H9 (cell line): Measurements from ENCODE around the gene TRAF5. TPM values are rescaled to one million over a fixed set of nuclear protein-coding genes. Genes with fewer than 3 reads are reported as not detected.

Experiments used
- DNase-seq: peaks from one replicate; pipeline ENCODE4 v3.0.0-alpha.2; 2017
- H2AFZ ChIP-seq: one replicate; pipeline ENCODE4 v1.6.1; 2013; ENCODE audit warnings: mild to moderate bottlenecking, low read length, control low read depth, moderate library complexity
- H2AK5ac ChIP-seq: 2 replicates; pipeline ENCODE4 v1.6.1; 2013; ENCODE audit warnings: low read length, control low read depth, mixed read lengths; ENCODE audit not compliant: insufficient read length
- H2BK120ac ChIP-seq: one replicate; pipeline ENCODE4 v1.6.1; 2013; ENCODE audit warnings: low read depth, mild to moderate bottlenecking, low read length, control low read depth, inconsistent platforms; ENCODE audit not compliant: poor library complexity, severe bottlenecking
- H2BK12ac ChIP-seq: 2 replicates; pipeline ENCODE4 v1.6.1; 2013; ENCODE audit warnings: low read length, control low read depth, mixed read lengths, low read depth; ENCODE audit not compliant: insufficient read length
- H2BK15ac ChIP-seq: 2 replicates; pipeline ENCODE4 v1.6.1; 2013; ENCODE audit warnings: low read depth, low read length, control low read depth
- H2BK20ac ChIP-seq: one replicate; pipeline ENCODE4 v1.6.1; 2013; ENCODE audit warnings: low read depth, mild to moderate bottlenecking, low read length, control low read depth, inconsistent platforms; ENCODE audit not compliant: poor library complexity, severe bottlenecking
- H2BK5ac ChIP-seq: 2 replicates; pipeline ENCODE4 v1.6.1; 2013; ENCODE audit warnings: low read length, control low read depth, mixed read lengths; ENCODE audit not compliant: insufficient read length
- H3K14ac ChIP-seq: 2 replicates; pipeline ENCODE4 v1.6.1; 2013; ENCODE audit warnings: low read length, control low read depth; ENCODE audit not compliant: insufficient read depth
- H3K18ac ChIP-seq: 2 replicates; pipeline ENCODE4 v1.6.1; 2013; ENCODE audit warnings: low read depth, mild to moderate bottlenecking, mixed read lengths, low read length, control low read depth; ENCODE audit not compliant: insufficient read length
- H3K23ac ChIP-seq: 2 replicates; pipeline ENCODE4 v1.6.1; 2013; ENCODE audit warnings: low read length, control low read depth, mixed read lengths, low read depth; ENCODE audit not compliant: insufficient read length
- H3K23me2 ChIP-seq: 2 replicates; pipeline ENCODE4 v1.6.1; 2013; ENCODE audit warnings: low read depth, mild to moderate bottlenecking, mixed read lengths, low read length, control low read depth; ENCODE audit not compliant: insufficient read length, poor library complexity, severe bottlenecking
- H3K27ac ChIP-seq: 2 replicates; pipeline ENCODE4 v1.5.1; 2013; ENCODE audit warnings: low read length, control low read depth, mixed read lengths, low read depth; ENCODE audit not compliant: insufficient read length
- H3K27me3 ChIP-seq: 2 replicates; pipeline ENCODE4 v1.6.1; 2013; ENCODE audit warnings: low read length, control low read depth, inconsistent platforms; ENCODE audit not compliant: insufficient read depth
- H3K4ac ChIP-seq: 2 replicates; pipeline ENCODE4 v1.6.1; 2013; ENCODE audit warnings: low read depth, mild to moderate bottlenecking, control low read depth, inconsistent platforms, low read length, moderate library complexity
- H3K4me1 ChIP-seq: 2 replicates; pipeline ENCODE4 v1.6.1; 2013; ENCODE audit warnings: low read length, control low read depth, inconsistent platforms; ENCODE audit not compliant: insufficient read depth
- H3K4me2 ChIP-seq: 2 replicates; pipeline ENCODE4 v1.6.1; 2013; ENCODE audit warnings: low read length, control low read depth, mixed read lengths; ENCODE audit not compliant: insufficient read length, insufficient read depth
- H3K56ac ChIP-seq: 2 replicates; pipeline ENCODE4 v1.6.1; 2013; ENCODE audit warnings: low read depth, mild to moderate bottlenecking, mixed read lengths, low read length, control low read depth; ENCODE audit not compliant: insufficient read length
- H3K79me1 ChIP-seq: 2 replicates; pipeline ENCODE4 v1.6.1; 2013; ENCODE audit warnings: low read depth, mild to moderate bottlenecking, moderate library complexity, low read length, control low read depth, inconsistent platforms; ENCODE audit not compliant: insufficient read depth, poor library complexity, severe bottlenecking
- H3K79me2 ChIP-seq: 2 replicates; pipeline ENCODE4 v1.6.1; 2013; ENCODE audit warnings: low read length, control low read depth, inconsistent platforms; ENCODE audit not compliant: insufficient read depth
- H3K9ac ChIP-seq: 2 replicates; pipeline ENCODE4 v1.6.1; 2013; ENCODE audit warnings: low read length, control low read depth, mixed read lengths; ENCODE audit not compliant: insufficient read length; ENCODE audit errors: extremely low read depth
- H3K9me3 ChIP-seq: one replicate; pipeline ENCODE4 v1.6.1; 2013; ENCODE audit warnings: low read depth, low read length, inconsistent platforms; ENCODE audit not compliant: control insufficient read depth
- H3T11ph ChIP-seq: one replicate; pipeline ENCODE4 v1.6.1; 2013; ENCODE audit warnings: mild to moderate bottlenecking, low read length, control low read depth, inconsistent platforms
- H4K20me1 ChIP-seq: one replicate; pipeline ENCODE4 v1.6.1; 2013; ENCODE audit not compliant: control insufficient read depth, insufficient read length, insufficient read depth
- H4K5ac ChIP-seq: 2 replicates; pipeline ENCODE4 v1.6.1; 2013; ENCODE audit warnings: low read depth, mild to moderate bottlenecking, mixed read lengths, low read length, control low read depth; ENCODE audit not compliant: insufficient read length
- H4K8ac ChIP-seq: replicated peaks from 2 replicates; pipeline ENCODE4 v1.6.1; 2013; ENCODE audit warnings: low read length, control low read depth, mixed read lengths, low read depth; ENCODE audit not compliant: insufficient read length
- H4K91ac ChIP-seq: 2 replicates; pipeline ENCODE4 v1.6.1; 2013; ENCODE audit warnings: low read depth, mild to moderate bottlenecking, moderate library complexity, mixed read lengths, low read length, control low read depth; ENCODE audit not compliant: insufficient read length
- H3K27ac Mint-ChIP-seq, 3 experiments: 2 replicates in 2 of 3; 3 replicates in 1 of 3; pipeline ENCODE4 v1.8.0; 2020 to 2021; ENCODE audit warnings: mixed read lengths in 3 of 3, mild to moderate bottlenecking in 1 of 3, moderate library complexity in 1 of 3
- H3K27me3 Mint-ChIP-seq: 2 replicates; pipeline ENCODE4 v1.8.0; 2021; ENCODE audit warnings: low read depth, mild to moderate bottlenecking, moderate library complexity, mixed read lengths
- H3K36me3 Mint-ChIP-seq, 3 experiments: 2 replicates in 2 of 3; 3 replicates in 1 of 3; pipeline ENCODE4 v1.8.0; 2020 to 2021; ENCODE audit warnings: low read depth in 3 of 3, mixed read lengths in 3 of 3; ENCODE audit not compliant: insufficient read depth in 1 of 3
- H3K4me1 Mint-ChIP-seq, 2 experiments: 2 replicates each; pipeline ENCODE4 v1.8.0; 2020; ENCODE audit warnings: mixed read lengths in 2 of 2
- H3K4me3 Mint-ChIP-seq, 2 experiments: 2 replicates in 1 of 2; 3 replicates in 1 of 2; pipeline ENCODE4 v1.8.0; 2020 to 2021; ENCODE audit warnings: mild to moderate bottlenecking in 2 of 2, mixed read lengths in 2 of 2, moderate library complexity in 1 of 2
- H3K9me3 Mint-ChIP-seq, 2 experiments: 2 replicates in 1 of 2; 3 replicates in 1 of 2; pipeline ENCODE4 v1.8.0; 2020; ENCODE audit warnings: mild to moderate bottlenecking in 2 of 2, mixed read lengths in 2 of 2, moderate library complexity in 1 of 2
- CTCF ChIP-seq: fragments of 200-600 bp; sonication (generic); conservative IDR thresholded peaks from 3 replicates; pipeline ENCODE4 v1.8.0; 2021; ENCODE audit warnings: antibody characterized with exemption, mild to moderate bottlenecking
- WGBS: extraction: QIAGEN DNeasy Blood & Tissue Kit; methylation state at CpG from one replicate; pipeline ENCODE4 v1.1.7; 2013; ENCODE audit warnings: missing lambda C conversion rate, low lambda C conversion rate, mixed read lengths; ENCODE audit not compliant: insufficient read length; ENCODE audit errors: extremely low coverage; 5-methylcytosine and 5-hydroxymethylcytosine counted together
- total RNA-seq: library from RNA; stranded (reverse); gene quantifications from 2 replicates; pipeline ENCODE4 v1.2.1, GENCODE V29; 2021

TRAF5 gene
- total RNA-seq, 1 experiment from 2014 or later, result 19.1 TPM

- no peak for DNase-seq
Observed at GRCh38 chr1:211356723-211357407, 30.2 kb downstream of the TRAF5 start.

More at GRCh38 chr1:211356723-211357407, 30.2 kb downstream of the TRAF5 start:
- H3K14ac ChIP-seq, result no peak overlapping the region
- Mint-ChIP-seq H3K27ac (no peak overlapping the region), H3K4me3 (no peak overlapping the region), H3K27me3 (no peaks in the 10 kb centered on the region), H3K36me3 (peaks cover 10 to 37% (median 30%) of the 10 kb centered on the region in 3 experiments), H3K4me1 (no peaks in the 10 kb centered on the region), H3K9me3 (peaks cover 3 to 10% of the 10 kb centered on the region in 2 experiments)
- no peak for TF ChIP-seq CTCF
- no peaks in the 10 kb centered on the region for H3K27me3 ChIP-seq
- no peaks in the 10 kb centered on the region for H4K20me1 ChIP-seq
- H3K4me2 ChIP-seq, result no peak overlapping the region
- H2AK5ac ChIP-seq, result no peak overlapping the region
- H3K79me2 ChIP-seq, result no peaks in the 10 kb centered on the region
- no peak overlapping the region for H2BK5ac ChIP-seq
- H4K8ac ChIP-seq, result no peak overlapping the region
- H3K18ac ChIP-seq, result no peak overlapping the region
- no peak overlapping the region for H3K4ac ChIP-seq
- no peak overlapping the region for H2BK12ac ChIP-seq
- H3K23ac ChIP-seq, result no peak overlapping the region
- WGBS, result no CpG with 5 or more reads among the region's 5 CpGs
- H3K79me1 ChIP-seq, result no peaks in the 10 kb centered on the region
- no peak overlapping the region for H2BK15ac ChIP-seq
- H2AFZ ChIP-seq, result no peak overlapping the region
- no peaks in the 10 kb centered on the region for H3K23me2 ChIP-seq
- H4K91ac ChIP-seq, result no peak overlapping the region
- H2BK120ac ChIP-seq, result no peak overlapping the region
- no peak overlapping the region for H3K27ac ChIP-seq
- H3K9ac ChIP-seq, result no peak overlapping the region
- H4K5ac ChIP-seq, result no peak overlapping the region
- H3T11ph ChIP-seq, result no peak overlapping the region
- H2BK20ac ChIP-seq, result no peak overlapping the region
- H3K9me3 ChIP-seq, result no peaks in the 10 kb centered on the region
- H3K56ac ChIP-seq, result no peak overlapping the region
- H3K4me1 ChIP-seq, result no peaks in the 10 kb centered on the region
